ENCODE results near the gene MMAB. TPM values are rescaled to one million over a fixed set of nuclear protein-coding genes. Genes with fewer than 3 reads are reported as not detected.

The MMAB gene
- total and polyA plus RNA-seq, 10 of the 15 experiments (the other 5 are each of a cell fraction or from before 2014, with no cell fraction given): 10.6 to 65.3 (median 45.2) TPM

GRCh38 chr12:109548258-109548657 is 25.0 kb downstream of the MMAB start:
- ATAC-seq (no peak), DNase-seq (ENCODE audit: low read depth, low spot score) (no peak), FAIRE-seq (no peak)
- Histone ChIP-seq H3K79me2 (ENCODE audit: control insufficient read depth, insufficient read depth, low read length) (no peaks in the 10 kb centered on the region), H3K27ac (ENCODE audit: control insufficient read depth, insufficient read depth) (no peak overlapping the region), H3K9ac (ENCODE audit: control insufficient read depth, insufficient read depth, low read length) (no peak overlapping the region), H4K20me1 (ENCODE audit: control insufficient read depth, insufficient read depth) (no peaks in the 10 kb centered on the region), H3K36me3 (ENCODE audit: control insufficient read depth in 2 of 2, insufficient read depth in 2 of 2, low read length in 1 of 2) (no peaks in the 10 kb centered on the region), H3K27me3 (replicated peaks in 1 of 2; ENCODE audit: control insufficient read depth in 2 of 2, insufficient read depth in 2 of 2, low read length in 1 of 2) (no peaks in the 10 kb centered on the region), H2AFZ (ENCODE audit: control insufficient read depth, low read depth, low read length) (no peak overlapping the region), H3K9me3 (replicated peaks; ENCODE audit: control insufficient read depth, insufficient read depth, low read length) (no peaks in the 10 kb centered on the region), H3K4me1 (ENCODE audit: control insufficient read depth, insufficient read depth, low read length) (no peaks in the 10 kb centered on the region), H3K4me3 (no peak overlapping the region), H3K4me2 (ENCODE audit: control insufficient read depth, insufficient read depth) (no peak overlapping the region)
- ChIA-PET RAD21 (ENCODE audit: unreplicated experiment) (no interaction called here), POLR2A (no interaction called here), CTCF (no interaction called here), SMC1A (ENCODE audit: uncharacterized antibody, unreplicated experiment) (no interaction called here)
- intact Hi-C loops (cut with micrococcal nuclease; ENCODE audit: unreplicated experiment): no loop called here
- TF ChIP-seq EP300 (IDR thresholded peaks at IDR 0.05; ENCODE audit: borderline replicate concordance in 1 of 2, control insufficient read depth in 1 of 2, low read depth in 2 of 2, low read length in 2 of 2): no peak
- TF ChIP-seq CREB1 (IDR thresholded peaks at IDR 0.05; ENCODE audit: low read depth): no peak
- TF ChIP-seq ZNF687 (IDR thresholded peaks at IDR 0.05): no peak
- no peak for TF ChIP-seq LARP7 (IDR thresholded peaks at IDR 0.05)
- no peak for TF ChIP-seq PKNOX1 (IDR thresholded peaks at IDR 0.05)
- TF ChIP-seq POLR2A (IDR thresholded peaks at IDR 0.05; ENCODE audit: low read depth, low read length): no peak
- no peak for TF ChIP-seq PML (IDR thresholded peaks at IDR 0.05; ENCODE audit: low read length)
- no peak for TF ChIP-seq TARDBP (IDR thresholded peaks at IDR 0.05; ENCODE audit: borderline replicate concordance)
- TF ChIP-seq E4F1 (IDR thresholded peaks at IDR 0.05; ENCODE audit: borderline replicate concordance, partially characterized antibody): no peak
- TF ChIP-seq SMAD1 (IDR thresholded peaks at IDR 0.05; ENCODE audit: low read depth, partially characterized antibody): no peak
- TF ChIP-seq ATF3 (IDR thresholded peaks at IDR 0.05; ENCODE audit: borderline replicate concordance, extremely low read depth, low read depth, low read length): no peak
- no peak for TF ChIP-seq NFXL1 (IDR thresholded peaks at IDR 0.05; ENCODE audit: borderline replicate concordance)
- no peak for TF ChIP-seq RELA (IDR thresholded peaks at IDR 0.05; ENCODE audit: borderline replicate concordance, partially characterized antibody)
- TF ChIP-seq ZSCAN29 (IDR thresholded peaks at IDR 0.05): no peak
- TF ChIP-seq POLR2AphosphoS5 (IDR thresholded peaks at IDR 0.05; ENCODE audit: low read length): no peak
- in situ Hi-C loops (cut with MboI): no loop called here
- 56% methylated on average over 4 of the region's 4 CpGs for WGBS (ENCODE audit: insufficient coverage, insufficient replicate concordance, low lambda C conversion rate, missing lambda C conversion rate)
- no TSS peak for BruUV-seq (replicated peaks)

Data from GM12878 (cell line).